NCI-H1048 (cell line): Measurements from ENCODE around the gene KPNA2.
"Not testable (repeated sequence)": the region's sequence is repeated elsewhere in the genome, so short reads cannot be mapped to it uniquely, and the experiment has no call there.

Experiments
- DNase-seq: peaks from one replicate; lab custom pipeline; 2025; lab: John Stamatoyannopoulos, UW

KPNA2 gene

GRCh38 chr17:68057531-68057952 is 22.0 kb downstream of the KPNA2 start:
- no peak for DNase-seq

GRCh38 chr17:68060336-68060735 is 24.8 kb downstream of the KPNA2 start:
- no peak for DNase-seq

- DNase-seq, result no peak
Measured at GRCh38 chr17:68061512-68062313, 26.2 kb downstream of the KPNA2 start.

- DNase-seq, result not testable (repeated sequence)
Measured at GRCh38 chr17:68065366-68065765, 29.8 kb downstream of the KPNA2 start.

GRCh38 chr17:68068512-68068911 is 33.0 kb downstream of the KPNA2 start:
- DNase-seq, result not testable (repeated sequence)

GRCh38 chr17:68070582-68071444 is 35.3 kb downstream of the KPNA2 start:
- not testable (repeated sequence) for DNase-seq

- DNase-seq, result no peak
Measured at GRCh38 chr17:68074279-68074678, 38.7 kb downstream of the KPNA2 start.

- not testable (repeated sequence) for DNase-seq
Measured at GRCh38 chr17:68075953-68076607, 40.5 kb downstream of the KPNA2 start.

GRCh38 chr17:68077498-68077897 is 42.0 kb downstream of the KPNA2 start:
- DNase-seq, result not testable (repeated sequence)

GRCh38 chr17:68080411-68081150 is 45.0 kb downstream of the KPNA2 start:
- DNase-seq, result no peak

- not testable (repeated sequence) for DNase-seq
Measured at GRCh38 chr17:68081305-68082265, 46.0 kb downstream of the KPNA2 start.

GRCh38 chr17:68085771-68086381 is 50.3 kb downstream of the KPNA2 start:
- no peak for DNase-seq

- DNase-seq, result not testable (repeated sequence)
Measured at GRCh38 chr17:68086666-68087065, 51.1 kb downstream of the KPNA2 start.

GRCh38 chr17:68087131-68087623 is 51.6 kb downstream of the KPNA2 start:
- DNase-seq, result not testable (repeated sequence)

- no peak for DNase-seq
Measured at GRCh38 chr17:68087851-68088250, 52.3 kb downstream of the KPNA2 start.

GRCh38 chr17:68089881-68090280 is 54.3 kb downstream of the KPNA2 start:
- no peak for DNase-seq

- DNase-seq, result no peak
Measured at GRCh38 chr17:68094481-68095078, 59.0 kb downstream of the KPNA2 start.

GRCh38 chr17:68095205-68095811 is 59.8 kb downstream of the KPNA2 start:
- DNase-seq, result no peak

GRCh38 chr17:68096111-68096510 is 60.6 kb downstream of the KPNA2 start:
- DNase-seq, result no peak
